OCI-LY1 (cell line): ENCODE measurements around the gene SV2C.

Source experiments
- H2AFZ ChIP-seq: fragments of 200-600 bp; sonication (generic), shearing (Covaris generic); 2 replicates; pipeline ENCODE4 v1.6.0; 2014; ENCODE audit warnings: antibody characterized with exemption, mild to moderate bottlenecking, low read length
- H3F3A ChIP-seq: fragments of 200-600 bp; sonication (generic), shearing (Covaris generic); 2 replicates; pipeline ENCODE4 v1.6.0; 2014; ENCODE audit warnings: mild to moderate bottlenecking, antibody characterized with exemption, low read length, moderate library complexity; ENCODE audit not compliant: insufficient read depth
- H3K27ac ChIP-seq: fragments of 200-600 bp; sonication (generic); 2 replicates; pipeline ENCODE4 v1.5.1; 2014; ENCODE audit warnings: low read length, mixed run types, mild to moderate bottlenecking, low read depth; ENCODE audit not compliant: poor library complexity, severe bottlenecking
- H3K27me3 ChIP-seq: fragments of 200-600 bp; sonication (generic); 2 replicates; pipeline ENCODE4 v1.6.0; 2014; ENCODE audit warnings: antibody characterized with exemption, mild to moderate bottlenecking, low read length, moderate library complexity; ENCODE audit not compliant: insufficient read depth
- H3K36me3 ChIP-seq: fragments of 200-600 bp; sonication (generic); 2 replicates; pipeline ENCODE4 v1.6.1; 2014; ENCODE audit warnings: mild to moderate bottlenecking, antibody characterized with exemption, low read length, moderate library complexity, mixed read lengths; ENCODE audit not compliant: insufficient read depth
- H3K4me1 ChIP-seq: fragments of 200-600 bp; sonication (generic); 2 replicates; pipeline ENCODE4 v1.5.1; 2014; ENCODE audit warnings: mild to moderate bottlenecking, low read length, moderate library complexity; ENCODE audit not compliant: insufficient read depth, severe bottlenecking
- H3K4me2 ChIP-seq: fragments of 200-600 bp; sonication (generic), shearing (Covaris generic); 2 replicates; pipeline ENCODE4 v1.6.1; 2014; ENCODE audit warnings: low read length
- H3K4me3 ChIP-seq: fragments of 200-600 bp; sonication (generic); 2 replicates; pipeline ENCODE4 v1.5.1; 2014; ENCODE audit warnings: low read length, low read depth, mild to moderate bottlenecking, mixed read lengths; ENCODE audit not compliant: poor library complexity, severe bottlenecking
- H3K79me2 ChIP-seq: fragments of 200-600 bp; shearing (Covaris generic); 2 replicates; pipeline ENCODE4 v1.6.1; 2016; ENCODE audit warnings: mixed run types, low read length, mixed read lengths; ENCODE audit not compliant: insufficient read depth
- H3K9ac ChIP-seq: fragments of 200-600 bp; sonication (generic), shearing (Covaris generic); 2 replicates; pipeline ENCODE4 v1.6.1; 2014; ENCODE audit warnings: mild to moderate bottlenecking, low read length, mixed read lengths
- H3K9me2 ChIP-seq: fragments of 200-600 bp; sonication (generic), shearing (Covaris generic); 2 replicates; pipeline ENCODE4 v1.6.1; 2014; ENCODE audit warnings: low read depth, mild to moderate bottlenecking, low read length, mixed read lengths
- H3K9me3 ChIP-seq: fragments of 200-600 bp; shearing (Covaris generic); 2 replicates; pipeline ENCODE4 v1.6.1; 2014; ENCODE audit warnings: low read length, mixed read lengths
- H4K20me1 ChIP-seq: fragments of 200-600 bp; sonication (generic), shearing (Covaris generic); 2 replicates; pipeline ENCODE4 v1.6.0; 2016; ENCODE audit warnings: mild to moderate bottlenecking, low read length; ENCODE audit not compliant: insufficient read depth
- EZH2 ChIP-seq: fragments of 200-600 bp; sonication (generic), shearing (Covaris generic); IDR thresholded peaks from 2 replicates; pipeline ENCODE4 v1.8.0; 2017; ENCODE audit warnings: borderline replicate concordance, mixed run types, mild to moderate bottlenecking, antibody characterized with exemption, low read length, moderate library complexity, mixed read lengths
- TF ChIP-seq, protein P1 (sequence below): fragments of 200-600 bp; sonication (generic), shearing (Covaris generic); IDR thresholded peaks from 2 replicates; pipeline ENCODE4 v1.5.1; 2017; ENCODE audit warnings: mild to moderate bottlenecking, antibody characterized with exemption, low read length, moderate library complexity, mixed read lengths

The SV2C gene

DNA sequence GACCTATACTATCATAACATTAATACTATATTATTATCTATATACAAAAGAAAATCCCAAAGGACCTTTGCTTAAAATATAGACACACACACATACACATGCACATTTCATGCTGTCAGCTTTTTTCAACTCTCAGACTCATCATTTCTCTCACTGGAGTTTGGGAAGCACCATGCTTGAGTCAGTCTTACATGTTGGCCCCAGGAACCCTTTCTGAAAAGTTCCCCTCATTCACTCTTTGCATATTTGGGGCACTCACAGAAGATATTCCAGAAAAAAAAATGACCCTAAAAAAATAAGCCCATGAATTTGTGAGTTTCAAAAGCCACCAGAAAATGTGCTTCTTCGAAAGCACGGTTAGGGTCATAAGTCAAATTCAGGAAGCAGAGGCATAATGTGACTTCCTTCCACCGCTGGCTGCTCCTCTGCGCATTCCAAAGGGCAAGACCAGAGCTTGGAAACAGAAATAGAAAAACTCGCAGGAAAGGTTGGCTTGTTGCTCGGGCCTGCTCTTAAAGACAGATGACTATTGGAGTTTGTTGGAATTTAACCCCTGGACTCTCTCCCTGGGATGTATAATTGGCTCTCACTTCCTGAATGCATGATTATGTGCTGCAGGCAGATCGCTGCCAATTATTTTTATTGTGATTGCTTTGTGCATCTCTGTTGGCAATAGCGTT is 190.2 kb downstream of the SV2C start:
- Histone ChIP-seq H3K9me3 (no peaks in the 10 kb centered on the region), H3K4me1 (no peaks in the 10 kb centered on the region), H3F3A (no peaks in the 10 kb centered on the region), H3K4me3 (no peak overlapping the region), H3K4me2 (no peak overlapping the region), H2AFZ (no peak overlapping the region), H3K79me2 (no peaks in the 10 kb centered on the region), H3K36me3 (no peaks in the 10 kb centered on the region), H3K27me3 (no peaks in the 10 kb centered on the region), H4K20me1 (no peaks in the 10 kb centered on the region), H3K9ac (no peak overlapping the region), H3K9me2 (no peaks in the 10 kb centered on the region), H3K27ac (no peak overlapping the region)
- no peak for TF ChIP-seq EZH2
- TF ChIP-seq, protein P1, sequence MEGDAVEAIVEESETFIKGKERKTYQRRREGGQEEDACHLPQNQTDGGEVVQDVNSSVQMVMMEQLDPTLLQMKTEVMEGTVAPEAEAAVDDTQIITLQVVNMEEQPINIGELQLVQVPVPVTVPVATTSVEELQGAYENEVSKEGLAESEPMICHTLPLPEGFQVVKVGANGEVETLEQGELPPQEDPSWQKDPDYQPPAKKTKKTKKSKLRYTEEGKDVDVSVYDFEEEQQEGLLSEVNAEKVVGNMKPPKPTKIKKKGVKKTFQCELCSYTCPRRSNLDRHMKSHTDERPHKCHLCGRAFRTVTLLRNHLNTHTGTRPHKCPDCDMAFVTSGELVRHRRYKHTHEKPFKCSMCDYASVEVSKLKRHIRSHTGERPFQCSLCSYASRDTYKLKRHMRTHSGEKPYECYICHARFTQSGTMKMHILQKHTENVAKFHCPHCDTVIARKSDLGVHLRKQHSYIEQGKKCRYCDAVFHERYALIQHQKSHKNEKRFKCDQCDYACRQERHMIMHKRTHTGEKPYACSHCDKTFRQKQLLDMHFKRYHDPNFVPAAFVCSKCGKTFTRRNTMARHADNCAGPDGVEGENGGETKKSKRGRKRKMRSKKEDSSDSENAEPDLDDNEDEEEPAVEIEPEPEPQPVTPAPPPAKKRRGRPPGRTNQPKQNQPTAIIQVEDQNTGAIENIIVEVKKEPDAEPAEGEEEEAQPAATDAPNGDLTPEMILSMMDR: no peak

DNA sequence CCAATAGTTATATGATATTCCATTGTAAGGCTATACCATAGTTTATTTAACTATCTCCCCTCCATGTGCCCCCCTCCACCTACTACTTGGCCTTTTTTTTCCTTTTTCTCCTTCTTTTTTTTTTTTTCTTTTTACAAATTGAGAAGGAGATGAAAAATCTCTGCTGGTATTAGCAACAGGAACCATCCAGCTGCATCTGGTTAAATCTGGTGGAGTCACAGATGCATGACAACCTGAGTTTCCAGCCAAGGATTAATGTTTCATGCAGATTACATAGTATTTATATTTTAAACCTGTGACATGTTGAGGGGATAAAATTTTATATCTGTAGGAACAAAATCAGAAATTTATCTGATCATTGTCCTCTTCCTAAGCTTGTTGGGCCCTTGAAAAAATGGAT is 191.4 kb downstream of the SV2C start:
- Histone ChIP-seq H3K4me1 (no peaks in the 10 kb centered on the region), H3K9ac (no peak overlapping the region), H3K9me2 (no peaks in the 10 kb centered on the region), H3K27ac (no peak overlapping the region), H4K20me1 (no peaks in the 10 kb centered on the region), H3K27me3 (no peaks in the 10 kb centered on the region), H3K4me3 (no peak overlapping the region), H3K36me3 (no peaks in the 10 kb centered on the region), H3F3A (no peaks in the 10 kb centered on the region), H3K79me2 (no peaks in the 10 kb centered on the region), H3K9me3 (no peaks in the 10 kb centered on the region), H3K4me2 (no peak overlapping the region), H2AFZ (no peak overlapping the region)
- TF ChIP-seq, protein P1: no peak
- TF ChIP-seq EZH2: no peak

DNA sequence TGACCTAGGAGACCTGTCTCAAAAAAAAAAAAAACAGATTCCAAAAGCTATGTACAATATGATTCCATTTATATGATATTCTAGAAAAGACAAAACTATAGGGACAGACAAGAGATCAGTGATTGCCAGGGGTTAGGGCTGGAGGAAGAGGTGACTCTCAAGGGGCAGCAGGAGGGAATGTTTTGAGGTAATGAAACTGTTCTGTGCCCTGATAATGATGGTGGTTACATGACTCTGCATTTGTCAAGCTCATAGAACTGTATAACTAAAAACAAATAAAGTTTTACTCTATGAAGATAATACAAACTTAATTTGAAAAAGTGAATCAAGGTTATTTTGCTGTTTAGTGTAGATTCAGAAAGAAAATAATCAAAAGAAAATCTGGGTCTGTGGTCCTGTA is 194.6 kb downstream of the SV2C start:
- H3K27ac ChIP-seq: no peak overlapping the region
- H3K4me2 ChIP-seq: no peak overlapping the region

More for the DNA sequence above, 194.6 kb downstream of the SV2C start:
- H3K4me3 ChIP-seq: no peak overlapping the region
- no peaks in the 10 kb centered on the region for H3K9me3 ChIP-seq
- H3K4me1 ChIP-seq: no peaks in the 10 kb centered on the region
- H3F3A ChIP-seq: no peaks in the 10 kb centered on the region
- TF ChIP-seq, protein P1: no peak
- no peak for TF ChIP-seq EZH2
- no peak overlapping the region for H2AFZ ChIP-seq
- H3K27me3 ChIP-seq: no peaks in the 10 kb centered on the region
- H3K36me3 ChIP-seq: no peaks in the 10 kb centered on the region
- no peaks in the 10 kb centered on the region for H3K79me2 ChIP-seq
- H3K9me2 ChIP-seq: no peaks in the 10 kb centered on the region
- H4K20me1 ChIP-seq: no peaks in the 10 kb centered on the region
- no peak overlapping the region for H3K9ac ChIP-seq
